BLaER1 (cell line): ENCODE results near the gene CELF2.
A peak's percentile ranks its signal among the peaks of the same experiment; 100 is the strongest.
"Not testable (repeated sequence)": the region's sequence is repeated elsewhere in the genome, so short reads cannot be mapped to it uniquely, and the experiment has no call there.

Source experiments
- H3K27ac ChIP-seq: shearing (Covaris generic); formaldehyde crosslinking; 2 replicates; pipeline ENCODE4 v1.8.1; 2022
- H3K27me3 ChIP-seq: shearing (Covaris generic); formaldehyde crosslinking; 2 replicates; pipeline ENCODE4 v1.8.1; 2022
- H3K36me3 ChIP-seq: shearing (Covaris generic); formaldehyde crosslinking; 2 replicates; pipeline ENCODE4 v1.8.1; 2022
- H3K4me1 ChIP-seq: shearing (Covaris generic); formaldehyde crosslinking; 2 replicates; pipeline ENCODE4 v1.8.1; 2022
- H3K4me2 ChIP-seq: shearing (Covaris generic); formaldehyde crosslinking; 2 replicates; pipeline ENCODE4 v1.8.1; 2022
- H3K4me3 ChIP-seq: shearing (Covaris generic); formaldehyde crosslinking; 2 replicates; pipeline ENCODE4 v1.8.1; 2022
- H3K9ac ChIP-seq: shearing (Covaris generic); formaldehyde crosslinking; 2 replicates; pipeline ENCODE4 v1.8.1; 2022
- H3K9me3 ChIP-seq: shearing (Covaris generic); formaldehyde crosslinking; 2 replicates; pipeline ENCODE4 v1.8.1; 2022
- H4K20me1 ChIP-seq: shearing (Covaris generic); formaldehyde crosslinking; 2 replicates; pipeline ENCODE4 v1.8.1; 2022
- Cebpa-rat ChIP-seq: shearing (Covaris generic); IDR thresholded peaks from 2 replicates; pipeline ENCODE4 v1.8.1; 2022

The CELF2 gene

DNA sequence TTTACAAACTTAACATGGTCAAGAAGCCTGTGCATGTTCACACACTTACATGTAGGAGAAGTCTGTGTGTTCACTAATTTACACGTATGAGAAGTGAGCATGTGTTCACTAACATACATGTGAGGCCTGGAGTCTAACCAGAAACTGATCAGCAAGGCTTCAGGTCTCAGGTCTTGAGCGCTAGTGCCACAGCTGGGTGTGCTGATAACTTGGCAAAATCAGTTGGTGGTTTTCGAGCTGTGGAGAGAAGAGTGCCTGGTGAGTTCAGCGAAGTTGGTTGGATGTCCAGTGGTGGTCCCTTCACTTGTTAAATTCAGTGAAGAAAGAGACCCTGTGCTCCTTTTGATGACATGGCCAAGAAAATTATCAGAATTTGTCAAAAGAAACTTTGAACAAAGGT lies 98.7 kb downstream of the CELF2 start:
- no peaks in the 10 kb centered on the region for H3K36me3 ChIP-seq
- no peaks in the 10 kb centered on the region for H4K20me1 ChIP-seq
- no peaks in the 10 kb centered on the region for H3K9me3 ChIP-seq
- no peak overlapping the region for H3K9ac ChIP-seq
- TF ChIP-seq Cebpa-rat = no peak
- H3K4me3 ChIP-seq = no peak overlapping the region
- H3K4me2 ChIP-seq = no peak overlapping the region
- no peaks in the 10 kb centered on the region for H3K27me3 ChIP-seq
- H3K4me1 ChIP-seq = peaks cover 8% of the 10 kb centered on the region
- no peak overlapping the region for H3K27ac ChIP-seq

DNA sequence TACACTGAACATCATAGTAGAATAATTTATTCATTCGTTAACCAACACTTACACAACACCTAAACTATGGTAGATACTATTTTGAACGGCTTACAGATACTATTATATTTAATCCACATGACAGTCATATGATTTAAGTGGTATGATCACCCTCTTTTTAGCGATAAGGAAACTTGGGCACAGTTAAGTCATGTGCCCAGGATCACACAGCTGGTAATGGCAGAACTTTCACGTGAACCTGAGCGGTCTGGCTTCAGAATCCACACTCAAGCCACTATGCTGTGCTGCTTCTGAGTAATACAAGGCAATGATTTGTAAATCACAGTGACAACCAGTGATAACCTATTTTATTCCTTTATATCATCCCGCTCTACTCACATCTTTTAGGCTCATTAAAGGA lies 99.1 kb downstream of the CELF2 start:
- TF ChIP-seq Cebpa-rat = no peak
- Histone ChIP-seq H3K9me3 (no peaks in the 10 kb centered on the region), H3K27ac (no peak overlapping the region), H3K4me2 (no peak overlapping the region), H3K36me3 (no peaks in the 10 kb centered on the region), H3K27me3 (no peaks in the 10 kb centered on the region), H3K4me3 (no peak overlapping the region), H3K4me1 (peaks cover 8% of the 10 kb centered on the region), H3K9ac (no peak overlapping the region), H4K20me1 (no peaks in the 10 kb centered on the region)

DNA sequence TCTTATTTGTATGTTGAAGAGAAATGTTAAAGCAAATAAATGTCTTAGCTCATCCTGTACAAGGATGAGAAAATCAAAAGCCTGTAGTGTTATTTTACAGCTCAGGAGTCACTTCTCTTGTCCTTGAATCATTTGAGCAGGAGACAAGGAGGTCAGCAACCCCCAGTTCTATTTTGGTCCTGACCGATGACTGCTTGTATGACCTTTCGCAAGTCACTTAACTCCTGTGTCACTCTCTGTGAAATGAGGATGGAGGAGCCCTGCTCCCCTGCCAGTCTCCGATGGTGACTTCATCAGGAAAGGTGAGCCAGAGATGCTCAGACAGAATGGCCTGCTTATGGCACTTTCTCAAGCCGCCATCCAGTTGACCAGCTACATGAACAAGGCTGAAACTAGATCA lies 101.0 kb downstream of the CELF2 start:
- peaks cover 9% of the 10 kb centered on the region for H3K9me3 ChIP-seq
- H3K36me3 ChIP-seq = no peaks in the 10 kb centered on the region
- no peak overlapping the region for H3K4me2 ChIP-seq
- no peaks in the 10 kb centered on the region for H3K27me3 ChIP-seq
- no peaks in the 10 kb centered on the region for H4K20me1 ChIP-seq
- no peak for TF ChIP-seq Cebpa-rat
- no peak overlapping the region for H3K9ac ChIP-seq
- H3K4me1 ChIP-seq = peaks cover 2% of the 10 kb centered on the region
- no peak overlapping the region for H3K27ac ChIP-seq
- H3K4me3 ChIP-seq = no peak overlapping the region

DNA sequence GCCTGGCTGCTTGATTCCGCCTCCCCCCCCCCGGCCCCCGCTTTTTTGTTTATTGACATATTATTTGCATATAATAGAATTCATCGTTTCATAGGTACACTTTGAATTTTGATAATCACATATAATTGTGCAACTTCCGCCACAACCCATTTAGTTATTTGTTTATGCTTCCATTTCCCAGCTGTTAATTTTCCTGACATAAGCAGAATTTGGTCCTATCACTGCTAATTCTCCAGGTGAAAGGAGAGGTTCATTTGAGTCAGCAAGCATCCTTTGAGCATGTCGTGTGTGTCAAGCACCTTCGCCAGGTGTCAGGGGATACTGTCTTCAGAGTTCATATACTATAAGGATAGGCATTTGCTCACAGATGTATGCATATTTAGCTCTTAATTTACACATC lies 102.2 kb downstream of the CELF2 start:
- Histone ChIP-seq H3K4me2 (no peak overlapping the region), H3K4me3 (no peak overlapping the region), H3K36me3 (no peaks in the 10 kb centered on the region), H3K9me3 (peaks cover 14% of the 10 kb centered on the region), H4K20me1 (no peaks in the 10 kb centered on the region), H3K27me3 (no peaks in the 10 kb centered on the region), H3K9ac (no peak overlapping the region), H3K27ac (no peak overlapping the region), H3K4me1 (no peaks in the 10 kb centered on the region)
- no peak for TF ChIP-seq Cebpa-rat

DNA sequence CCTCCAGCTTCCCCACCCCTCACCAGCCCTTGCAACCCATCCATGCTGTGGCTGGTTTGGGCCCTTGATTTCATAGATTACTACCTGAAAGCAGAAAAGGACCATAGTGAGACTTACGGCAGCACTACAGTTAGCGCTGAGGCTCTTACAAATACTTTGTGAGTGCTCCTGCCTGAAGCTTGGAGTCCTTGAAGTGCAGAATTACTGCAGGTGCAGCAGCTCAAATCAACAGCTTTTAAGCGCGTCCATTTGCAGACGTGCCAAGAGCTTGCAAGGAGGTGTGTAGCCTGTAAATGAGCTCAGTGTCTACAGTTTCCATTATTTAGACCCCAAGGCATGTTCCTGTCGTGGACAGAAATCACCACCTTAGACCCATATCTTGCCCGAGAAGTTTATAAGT lies 103.0 kb downstream of the CELF2 start:
- Histone ChIP-seq H3K9ac (no peak overlapping the region), H3K36me3 (no peaks in the 10 kb centered on the region), H3K4me1 (no peaks in the 10 kb centered on the region), H3K4me2 (no peak overlapping the region), H4K20me1 (no peaks in the 10 kb centered on the region), H3K27ac (no peak overlapping the region), H3K9me3 (peaks cover 14% of the 10 kb centered on the region), H3K27me3 (no peaks in the 10 kb centered on the region), H3K4me3 (no peak overlapping the region)
- no peak for TF ChIP-seq Cebpa-rat

DNA sequence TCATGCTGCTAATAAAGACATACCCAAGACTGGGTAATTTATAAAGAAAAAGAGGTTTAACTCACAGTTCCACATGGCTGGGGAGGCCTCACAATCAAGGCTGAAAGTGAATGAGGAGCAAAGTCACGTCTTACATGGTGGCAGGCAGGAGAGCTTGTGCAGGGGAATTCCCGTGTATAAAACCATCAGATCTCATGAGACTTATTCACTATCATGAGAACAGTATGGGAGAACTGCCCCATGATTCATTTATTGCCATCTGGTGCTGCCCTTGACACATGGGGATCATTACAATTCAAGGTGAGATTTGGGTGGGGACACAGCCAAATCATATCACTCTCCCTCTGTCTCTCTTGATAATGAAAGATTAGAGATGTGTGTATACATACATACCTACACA lies 106.2 kb downstream of the CELF2 start:
- not testable (repeated sequence) for H3K36me3 ChIP-seq, H3K27me3 ChIP-seq, H3K4me1 ChIP-seq, H3K4me2 ChIP-seq, H3K9ac ChIP-seq, H3K27ac ChIP-seq, H3K4me3 ChIP-seq, H4K20me1 ChIP-seq
- H3K9me3 ChIP-seq = peaks cover 21% of the 10 kb centered on the region

DNA sequence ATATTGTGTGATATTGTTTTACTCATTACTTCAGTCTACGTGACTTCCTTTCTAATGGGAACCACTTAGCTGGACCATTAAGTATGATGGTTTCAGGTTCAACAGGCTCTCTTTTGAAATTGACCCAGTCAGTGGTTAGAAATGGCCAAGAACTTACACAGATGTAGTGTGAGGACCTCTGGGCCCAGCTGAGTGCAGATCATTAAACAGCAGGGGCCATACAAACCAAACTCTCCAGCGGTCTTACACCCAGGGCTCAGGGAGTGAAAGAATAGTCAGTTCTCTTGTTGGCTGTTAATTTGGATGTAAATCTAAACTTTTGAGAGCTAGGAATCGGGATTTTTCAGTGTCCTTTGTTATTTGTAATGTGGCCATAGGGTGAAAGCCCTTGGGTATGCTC lies 107.3 kb downstream of the CELF2 start:
- Histone ChIP-seq H3K4me2 (no peak overlapping the region), H4K20me1 (no peaks in the 10 kb centered on the region), H3K27ac (no peak overlapping the region), H3K4me1 (no peaks in the 10 kb centered on the region), H3K27me3 (no peaks in the 10 kb centered on the region), H3K4me3 (no peak overlapping the region), H3K9ac (no peak overlapping the region), H3K36me3 (no peaks in the 10 kb centered on the region), H3K9me3 (peaks cover 21% of the 10 kb centered on the region)
- TF ChIP-seq Cebpa-rat = no peak

DNA sequence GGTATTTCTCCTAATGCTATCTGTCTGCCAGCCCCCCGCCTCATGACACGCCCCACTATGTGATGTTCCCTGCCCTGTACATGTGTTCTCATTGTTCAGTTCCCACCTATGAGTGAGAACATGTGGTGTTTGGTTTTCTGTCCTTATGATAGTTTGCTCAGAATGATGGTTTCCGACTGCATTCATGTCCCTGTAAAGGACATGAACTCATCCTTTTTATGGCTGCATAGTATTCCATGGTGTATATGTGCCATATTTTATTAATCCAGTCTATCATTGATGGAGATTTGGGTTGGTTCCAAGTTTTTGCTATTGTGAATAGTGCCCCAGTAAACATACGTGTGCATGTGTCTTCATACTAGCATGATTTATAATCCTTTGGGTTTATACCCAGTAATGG lies 109.3 kb downstream of the CELF2 start:
- not testable (repeated sequence) for H3K9ac ChIP-seq, H3K27ac ChIP-seq, H3K36me3 ChIP-seq, H3K27me3 ChIP-seq, H3K4me3 ChIP-seq, H3K4me1 ChIP-seq, H4K20me1 ChIP-seq, H3K4me2 ChIP-seq
- H3K9me3 ChIP-seq = peaks cover 21% of the 10 kb centered on the region

DNA sequence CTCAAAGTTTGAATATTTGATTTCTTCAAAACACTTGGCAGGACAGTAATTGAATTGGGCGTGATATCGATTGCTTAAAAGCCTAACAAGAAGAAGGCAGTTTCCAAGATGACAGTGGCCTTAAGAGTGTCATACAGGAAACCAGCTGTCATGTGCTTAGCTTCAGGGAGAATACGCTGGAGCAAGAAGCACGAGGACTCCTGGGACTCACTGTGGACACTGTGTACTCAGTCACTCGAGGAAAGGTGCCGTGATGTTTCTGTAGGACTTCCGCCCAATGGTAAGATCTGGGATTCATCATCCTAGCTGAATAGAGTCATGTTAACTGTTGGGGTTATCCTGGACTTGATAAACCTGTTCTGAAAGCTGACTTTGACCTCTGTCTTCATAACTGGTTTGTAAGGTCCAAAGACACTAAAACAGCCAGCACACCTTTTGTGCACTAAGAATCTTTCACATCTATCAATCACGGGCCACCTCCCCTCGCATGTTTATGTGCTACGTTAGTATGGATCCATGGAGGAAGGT lies 113.5 kb downstream of the CELF2 start:
- Histone ChIP-seq H4K20me1 (no peaks in the 10 kb centered on the region), H3K9ac (no peak overlapping the region), H3K27me3 (no peaks in the 10 kb centered on the region), H3K4me3 (no peak overlapping the region), H3K27ac (no peak overlapping the region), H3K9me3 (peaks cover 7% of the 10 kb centered on the region; the same call in 1 of the 2 replicates), H3K4me2 (no peak overlapping the region), H3K36me3 (no peaks in the 10 kb centered on the region), H3K4me1 (peaks cover 11% of the 10 kb centered on the region)
- no peak for TF ChIP-seq Cebpa-rat

DNA sequence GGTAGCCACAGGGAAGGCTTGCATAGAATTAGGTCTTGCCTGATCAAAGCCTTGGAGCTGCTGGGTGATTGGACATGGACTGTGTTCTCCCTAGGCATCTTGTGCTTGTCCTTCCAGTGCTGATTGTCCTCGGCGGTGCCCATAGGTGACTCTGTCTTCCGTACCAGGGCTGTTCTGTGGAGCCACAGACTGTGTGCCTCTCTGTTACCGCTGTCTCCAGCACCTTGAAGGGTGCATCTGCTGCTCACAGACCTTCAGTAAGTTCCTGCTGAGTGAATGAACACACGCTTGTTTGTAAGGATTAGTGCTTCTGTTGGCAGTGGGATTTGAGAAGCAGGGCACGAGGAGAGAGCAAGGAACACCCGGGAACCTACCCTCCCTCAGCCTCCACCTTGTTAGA lies 116.7 kb downstream of the CELF2 start:
- H3K36me3 ChIP-seq = no peaks in the 10 kb centered on the region
- H3K4me3 ChIP-seq = no peak overlapping the region
- no peak for TF ChIP-seq Cebpa-rat
- H3K27me3 ChIP-seq = no peaks in the 10 kb centered on the region
- peak overlapping the region; percentile 48 for H3K4me2 ChIP-seq
- H3K4me1 ChIP-seq = peaks cover 11% of the 10 kb centered on the region
- H3K27ac ChIP-seq = no peak overlapping the region
- no peaks in the 10 kb centered on the region for H3K9me3 ChIP-seq
- H4K20me1 ChIP-seq = no peaks in the 10 kb centered on the region
- H3K9ac ChIP-seq = no peak overlapping the region

DNA sequence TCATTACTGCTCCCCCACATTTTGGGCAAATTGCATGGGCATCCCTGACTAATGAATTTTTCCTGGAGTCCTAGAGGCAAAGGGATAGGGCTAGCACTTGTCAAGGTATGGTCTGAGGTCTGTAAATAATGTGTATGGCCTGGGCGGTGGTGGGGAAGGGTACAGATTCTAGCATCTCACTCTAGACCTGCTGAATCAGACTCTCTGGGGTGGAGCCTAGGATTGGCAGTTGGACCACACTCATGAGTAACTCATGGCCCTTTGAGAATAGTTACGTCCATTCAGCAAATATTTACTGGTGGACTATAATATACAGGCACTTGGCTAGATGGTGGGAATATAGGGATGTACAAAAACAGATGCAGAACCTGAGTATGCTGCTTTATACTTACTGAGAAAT lies 118.0 kb downstream of the CELF2 start:
- TF ChIP-seq Cebpa-rat = no peak
- no peak overlapping the region for H3K9ac ChIP-seq
- no peak overlapping the region for H3K27ac ChIP-seq
- no peaks in the 10 kb centered on the region for H3K9me3 ChIP-seq
- peaks cover 11% of the 10 kb centered on the region for H3K4me1 ChIP-seq
- H3K36me3 ChIP-seq = no peaks in the 10 kb centered on the region
- H3K4me2 ChIP-seq = no peak overlapping the region
- no peaks in the 10 kb centered on the region for H4K20me1 ChIP-seq
- H3K27me3 ChIP-seq = no peaks in the 10 kb centered on the region
- H3K4me3 ChIP-seq = no peak overlapping the region
